Measurements from ENCODE around the gene TIRAP.
A peak's percentile ranks its signal among the peaks of the same experiment; 100 is the strongest.

The TIRAP gene

DNA sequence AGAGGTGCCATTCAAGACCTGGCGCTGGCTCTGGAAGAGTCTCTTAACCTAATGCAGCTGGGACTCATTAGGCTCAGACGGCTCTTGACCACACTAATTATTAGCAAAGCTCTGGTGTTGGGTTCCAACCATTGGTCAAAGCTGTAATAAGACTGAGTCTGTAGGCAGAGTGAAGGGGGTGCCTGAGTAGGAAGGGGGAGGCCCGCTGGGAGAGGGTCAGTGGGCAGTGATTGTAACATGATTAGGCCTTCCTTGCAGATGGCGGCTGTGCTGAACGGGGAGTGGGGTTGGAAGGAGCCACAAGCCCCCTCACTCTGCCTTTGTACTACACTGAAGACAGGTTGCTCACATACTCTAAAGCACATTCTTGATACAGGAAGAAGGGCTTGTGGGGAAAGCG, 19.4 kb upstream of the TIRAP start:
- no peaks in the 10 kb centered on the region for H4K20me1 ChIP-seq (ENCODE audit: insufficient read depth, low read length)
- H3F3A ChIP-seq (ENCODE audit: insufficient read depth, low read length) = no peaks in the 10 kb centered on the region
- TF ChIP-seq EZH2phosphoT487 (IDR thresholded peaks at IDR 0.05; ENCODE audit: low read length) (no peak), EZH2 (optimal IDR thresholded peaks at IDR 0.05; ENCODE audit: low read depth, low read length) (no peak)
- TF ChIP-seq, protein P1, sequence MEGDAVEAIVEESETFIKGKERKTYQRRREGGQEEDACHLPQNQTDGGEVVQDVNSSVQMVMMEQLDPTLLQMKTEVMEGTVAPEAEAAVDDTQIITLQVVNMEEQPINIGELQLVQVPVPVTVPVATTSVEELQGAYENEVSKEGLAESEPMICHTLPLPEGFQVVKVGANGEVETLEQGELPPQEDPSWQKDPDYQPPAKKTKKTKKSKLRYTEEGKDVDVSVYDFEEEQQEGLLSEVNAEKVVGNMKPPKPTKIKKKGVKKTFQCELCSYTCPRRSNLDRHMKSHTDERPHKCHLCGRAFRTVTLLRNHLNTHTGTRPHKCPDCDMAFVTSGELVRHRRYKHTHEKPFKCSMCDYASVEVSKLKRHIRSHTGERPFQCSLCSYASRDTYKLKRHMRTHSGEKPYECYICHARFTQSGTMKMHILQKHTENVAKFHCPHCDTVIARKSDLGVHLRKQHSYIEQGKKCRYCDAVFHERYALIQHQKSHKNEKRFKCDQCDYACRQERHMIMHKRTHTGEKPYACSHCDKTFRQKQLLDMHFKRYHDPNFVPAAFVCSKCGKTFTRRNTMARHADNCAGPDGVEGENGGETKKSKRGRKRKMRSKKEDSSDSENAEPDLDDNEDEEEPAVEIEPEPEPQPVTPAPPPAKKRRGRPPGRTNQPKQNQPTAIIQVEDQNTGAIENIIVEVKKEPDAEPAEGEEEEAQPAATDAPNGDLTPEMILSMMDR (IDR thresholded peaks at IDR 0.05; ENCODE audit: low read length) = no peak
- no peak for DNase-seq
- no peaks in the 10 kb centered on the region for H3K27me3 ChIP-seq (replicated peaks; ENCODE audit: insufficient read depth, low read length)
- 0 out of 2 replicates have a peak, but pooled peaks cover 6% of the 10 kb centered on the region for H3K4me1 ChIP-seq (ENCODE audit: low read length)
- peaks cover 40% of the 10 kb centered on the region for H3K79me2 ChIP-seq (ENCODE audit: low read length)
- H2AFZ ChIP-seq (ENCODE audit: low read length) = no peak overlapping the region
- no peak overlapping the region for H3K27ac ChIP-seq (ENCODE audit: low read length)
- H3K4me3 ChIP-seq (ENCODE audit: low read length) = no peak overlapping the region
- H3K4me2 ChIP-seq (ENCODE audit: low read depth, low read length) = no peak overlapping the region
- H3K9me3 ChIP-seq (replicated peaks; ENCODE audit: insufficient read depth, low read length) = no peaks in the 10 kb centered on the region
- no peak overlapping the region for H3K9ac ChIP-seq (ENCODE audit: low read length)
- H3K36me3 ChIP-seq (replicated peaks; ENCODE audit: insufficient read depth, low read length) = peaks cover 40% of the 10 kb centered on the region
- no peaks in the 10 kb centered on the region for H3K9me2 ChIP-seq (replicated peaks; ENCODE audit: insufficient read depth, low read length)

DNA sequence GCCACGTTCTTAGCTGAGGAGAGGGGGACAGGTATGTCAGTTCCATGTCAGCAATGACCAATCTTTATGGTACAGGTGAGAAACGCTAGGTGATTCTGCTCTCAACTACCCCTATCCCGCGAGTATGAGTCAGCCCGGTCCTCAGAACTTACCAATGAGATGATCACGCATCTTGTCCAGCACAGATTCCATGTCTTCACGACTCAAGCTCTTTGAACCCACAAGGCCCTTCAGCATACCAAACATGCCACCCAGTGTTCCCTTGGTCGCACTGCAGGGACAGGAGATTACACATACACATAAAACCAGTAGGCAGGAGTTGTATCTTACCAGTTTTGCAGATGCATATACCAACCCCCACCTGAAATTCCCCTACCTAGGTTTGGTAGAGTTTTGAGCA, 17.1 kb upstream of the TIRAP start:
- Histone ChIP-seq H3K9me3 (replicated peaks; ENCODE audit: insufficient read depth, low read length) (no peaks in the 10 kb centered on the region), H3F3A (ENCODE audit: insufficient read depth, low read length) (peaks cover 4% of the 10 kb centered on the region; the same call in 1 of the 2 replicates), H4K20me1 (ENCODE audit: insufficient read depth, low read length) (no peaks in the 10 kb centered on the region), H3K4me1 (ENCODE audit: low read length) (peaks cover 12% of the 10 kb centered on the region), H3K4me2 (ENCODE audit: low read depth, low read length) (no peak overlapping the region), H3K36me3 (replicated peaks; ENCODE audit: insufficient read depth, low read length) (peaks cover 40% of the 10 kb centered on the region), H3K27ac (ENCODE audit: low read length) (no peak overlapping the region), H3K9me2 (replicated peaks; ENCODE audit: insufficient read depth, low read length) (no peaks in the 10 kb centered on the region), H3K9ac (ENCODE audit: low read length) (no peak overlapping the region), H2AFZ (ENCODE audit: low read length) (no peak overlapping the region), H3K4me3 (ENCODE audit: low read length) (no peak overlapping the region), H3K27me3 (replicated peaks; ENCODE audit: insufficient read depth, low read length) (no peaks in the 10 kb centered on the region), H3K79me2 (ENCODE audit: low read length) (peaks cover 61% of the 10 kb centered on the region)
- DNase-seq = no peak
- TF ChIP-seq EZH2phosphoT487 (IDR thresholded peaks at IDR 0.05; ENCODE audit: low read length) = no peak
- TF ChIP-seq, protein P1 (IDR thresholded peaks at IDR 0.05; ENCODE audit: low read length) = no peak
- TF ChIP-seq EZH2 (optimal IDR thresholded peaks at IDR 0.05; ENCODE audit: low read depth, low read length) = no peak

DNA sequence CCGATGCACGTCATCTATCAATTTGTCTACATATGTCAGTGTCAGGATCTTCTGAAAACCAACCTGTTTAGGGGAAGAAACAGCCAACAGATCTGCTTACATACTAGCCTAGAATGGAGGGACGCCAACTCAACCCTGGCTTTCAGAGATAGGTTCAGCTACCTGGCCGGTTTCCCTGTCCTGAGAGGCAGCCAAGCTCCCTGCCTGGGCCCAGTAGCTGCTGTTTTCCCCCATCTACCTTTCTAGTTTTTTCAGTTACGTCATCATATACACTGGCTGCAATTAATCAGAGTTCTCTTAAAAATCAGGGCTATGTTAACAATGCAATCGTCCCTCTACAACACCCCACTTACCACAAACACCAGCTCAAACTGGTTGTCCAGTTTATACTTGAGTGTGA, 15.2 kb upstream of the TIRAP start:
- no peak for DNase-seq
- Histone ChIP-seq H3K9me3 (replicated peaks; ENCODE audit: insufficient read depth, low read length) (no peaks in the 10 kb centered on the region), H3K9ac (ENCODE audit: low read length) (peak overlapping the region; percentile 95), H3K4me3 (ENCODE audit: low read length) (peak overlapping the region; percentile 100), H2AFZ (ENCODE audit: low read length) (no peak overlapping the region), H4K20me1 (ENCODE audit: insufficient read depth, low read length) (no peaks in the 10 kb centered on the region), H3K4me2 (ENCODE audit: low read depth, low read length) (peak overlapping the region; percentile 93), H3K36me3 (replicated peaks; ENCODE audit: insufficient read depth, low read length) (peaks cover 35% of the 10 kb centered on the region), H3K27ac (ENCODE audit: low read length) (peak overlapping the region; percentile 65; the same call in 1 of the 2 replicates), H3K79me2 (ENCODE audit: low read length) (peaks cover 70% of the 10 kb centered on the region), H3K4me1 (ENCODE audit: low read length) (peaks cover 12% of the 10 kb centered on the region), H3F3A (ENCODE audit: insufficient read depth, low read length) (peaks cover 4% of the 10 kb centered on the region; the same call in 1 of the 2 replicates), H3K27me3 (replicated peaks; ENCODE audit: insufficient read depth, low read length) (no peaks in the 10 kb centered on the region), H3K9me2 (replicated peaks; ENCODE audit: insufficient read depth, low read length) (no peaks in the 10 kb centered on the region)
- TF ChIP-seq EZH2 (optimal IDR thresholded peaks at IDR 0.05; ENCODE audit: low read depth, low read length) (no peak), EZH2phosphoT487 (IDR thresholded peaks at IDR 0.05; ENCODE audit: low read length) (no peak)
- TF ChIP-seq, protein P1 (IDR thresholded peaks at IDR 0.05; ENCODE audit: low read length) = no peak

Data from MM.1S (cell line).